Hepatic stellate cell (primary cell): ENCODE data around the gene KRTAP12-4.
"Not testable (repeated sequence)": the region's sequence is repeated elsewhere in the genome, so short reads cannot be mapped to it uniquely, and the experiment has no call there.

Experiments used
- DNase-seq: peaks from one replicate; pipeline ENCODE4 v3.0.0; 2011; ENCODE audit warnings: low spot score

KRTAP12-4 gene

DNA sequence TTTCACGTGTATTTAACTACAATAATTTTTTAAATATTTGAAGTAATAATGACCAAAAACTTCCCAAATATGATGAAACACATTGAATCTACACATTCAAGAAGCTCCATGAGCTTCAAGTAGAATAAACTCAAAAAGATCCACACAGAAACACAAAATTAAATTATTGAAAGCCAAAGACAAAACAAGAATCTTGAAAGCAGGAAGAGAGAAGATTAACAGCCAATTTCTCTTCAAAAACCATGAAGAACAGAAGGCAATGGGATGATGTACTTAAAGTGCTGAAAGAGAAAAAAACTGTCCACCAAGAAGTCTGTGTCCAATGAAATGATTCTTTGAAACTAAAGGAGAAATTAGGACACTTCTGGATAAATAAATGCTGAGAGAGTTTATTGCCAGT lies 22.4 kb downstream of the KRTAP12-4 start:
- no peak for DNase-seq

- no peak for DNase-seq
These were observed 24.0 kb downstream of the KRTAP12-4 start for GRCh38 chr21:44630440-44630839.

DNA sequence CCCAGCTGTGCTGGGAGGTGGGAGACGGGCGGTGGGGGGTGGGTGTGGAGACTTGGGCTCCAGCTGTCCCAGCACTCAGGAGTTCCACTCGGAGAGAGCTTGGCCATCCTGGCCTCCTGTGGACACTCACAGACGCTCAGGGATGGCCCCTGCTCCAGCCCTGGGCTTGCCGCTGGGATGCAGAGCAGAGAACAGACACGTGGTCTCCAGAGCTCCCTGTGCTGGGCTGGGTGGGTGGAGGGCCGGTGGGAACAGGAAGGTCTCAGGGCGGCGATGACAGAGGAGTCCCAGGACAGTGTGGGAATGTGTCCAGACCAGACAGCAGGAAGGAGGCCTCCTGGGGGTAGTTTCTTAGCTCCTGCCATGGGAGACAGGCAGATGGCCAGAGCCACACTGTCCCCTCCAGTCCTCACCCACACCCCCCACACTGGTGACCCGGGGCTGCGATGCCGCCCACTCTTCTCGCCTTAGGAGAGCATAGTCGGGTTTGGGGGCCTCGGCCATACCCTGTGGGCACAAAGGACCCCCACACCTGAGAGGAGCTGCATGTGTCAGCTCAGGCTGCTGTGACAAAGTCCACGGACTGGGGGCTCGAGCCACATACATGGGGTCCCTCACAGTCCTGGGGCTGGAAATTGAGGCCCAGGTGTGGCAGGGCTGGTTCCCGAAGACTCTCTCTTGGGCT lies 25.6 kb downstream of the KRTAP12-4 start:
- DNase-seq = no peak

DNA sequence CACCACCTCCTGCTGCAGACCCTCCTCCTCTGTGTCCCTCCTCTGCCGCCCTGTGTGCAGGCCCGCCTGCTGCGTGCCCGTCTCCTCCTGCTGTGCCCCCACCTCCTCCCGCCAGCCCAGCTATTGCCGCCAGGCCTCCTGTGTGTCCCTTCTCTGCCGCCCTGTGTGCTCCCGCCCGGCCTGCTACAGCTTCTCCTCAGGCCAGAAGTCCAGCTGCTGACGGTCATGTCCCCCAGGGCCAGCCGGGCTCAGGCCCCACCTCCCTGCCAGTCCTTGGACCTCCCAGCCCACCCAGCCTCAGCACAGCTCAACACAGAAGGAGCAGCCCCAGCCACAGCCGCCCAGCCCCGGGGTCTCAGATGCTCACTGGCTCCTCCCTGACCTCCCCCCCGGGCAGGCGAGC lies 26.6 kb downstream of the KRTAP12-4 start:
- not testable (repeated sequence) for DNase-seq

GRCh38 chr21:44627181-44627822 lies 27.2 kb downstream of the KRTAP12-4 start:
- not testable (repeated sequence) for DNase-seq

GRCh38 chr21:44626673-44627143 lies 27.8 kb downstream of the KRTAP12-4 start, which contains the start of gene KRTAP10-9:
KRTAP10-9 (plus strand) TSS chr21:44627093; CDS start chr21:44627172, 79 bp downstream.
- DNase-seq = no peak

GRCh38 chr21:44626262-44626661 lies 28.2 kb downstream of the KRTAP12-4 start:
- no peak for DNase-seq

GRCh38 chr21:44625756-44626155 lies 28.7 kb downstream of the KRTAP12-4 start:
- no peak for DNase-seq

DNA sequence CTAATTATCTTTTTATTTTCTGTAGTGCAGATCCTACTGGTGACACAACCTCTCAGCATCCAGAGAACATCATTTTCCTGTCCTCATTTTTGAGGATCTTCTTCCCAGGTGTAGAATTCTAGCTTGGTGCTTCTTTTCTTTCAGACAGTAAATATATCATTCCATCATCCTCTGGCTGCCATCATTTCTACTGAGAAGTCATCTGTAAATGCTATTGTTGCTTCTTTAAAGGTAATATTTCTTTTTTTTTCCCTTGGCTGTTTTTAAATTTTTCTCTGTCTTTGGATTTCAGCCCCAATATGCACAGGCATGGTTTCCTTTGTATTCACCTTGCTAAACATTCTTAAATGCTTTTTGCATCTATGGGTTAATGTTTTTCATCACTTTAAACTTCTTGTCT lies 30.9 kb downstream of the KRTAP12-4 start:
- no peak for DNase-seq

- DNase-seq = no peak
These were observed 34.6 kb downstream of the KRTAP12-4 start for GRCh38 chr21:44619886-44620285.

GRCh38 chr21:44618909-44619308 lies 35.5 kb downstream of the KRTAP12-4 start:
- no peak for DNase-seq

- DNase-seq = peak; percentile 14
These were observed 36.0 kb downstream of the KRTAP12-4 start for GRCh38 chr21:44618504-44618903.

DNA sequence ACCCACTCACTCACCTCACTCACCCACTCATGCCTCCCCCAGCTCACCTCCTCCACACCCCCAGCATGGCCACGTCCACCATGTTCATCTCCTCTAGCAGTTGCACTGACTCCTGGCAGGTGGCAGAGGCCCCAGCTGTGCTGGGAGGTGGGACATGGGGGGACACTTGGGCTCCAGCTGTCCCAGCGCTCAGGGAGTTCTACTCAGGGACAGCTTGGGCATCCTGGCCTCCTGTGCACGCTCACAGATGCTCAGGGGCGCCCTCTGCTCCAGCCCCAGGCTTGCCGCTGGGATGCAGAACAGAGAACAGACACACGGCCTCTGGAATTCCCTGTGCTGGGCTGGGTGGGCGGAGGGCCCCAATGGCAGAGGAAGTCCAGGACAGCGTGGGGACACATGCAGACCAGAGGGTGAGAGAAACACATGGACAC lies 37.4 kb downstream of the KRTAP12-4 start:
- DNase-seq = no peak

- DNase-seq = no peak
These were observed 37.9 kb downstream of the KRTAP12-4 start for GRCh38 chr21:44616591-44616926.

GRCh38 chr21:44615911-44616590 lies 38.4 kb downstream of the KRTAP12-4 start:
- no peak for DNase-seq

GRCh38 chr21:44615466-44615865 lies 39.0 kb downstream of the KRTAP12-4 start:
- DNase-seq = no peak

GRCh38 chr21:44614961-44615391 lies 39.5 kb downstream of the KRTAP12-4 start:
- no peak for DNase-seq

GRCh38 chr21:44614161-44614631 lies 40.3 kb downstream of the KRTAP12-4 start:
- DNase-seq = no peak

GRCh38 chr21:44613386-44614155 lies 40.9 kb downstream of the KRTAP12-4 start:
- DNase-seq = no peak

DNA sequence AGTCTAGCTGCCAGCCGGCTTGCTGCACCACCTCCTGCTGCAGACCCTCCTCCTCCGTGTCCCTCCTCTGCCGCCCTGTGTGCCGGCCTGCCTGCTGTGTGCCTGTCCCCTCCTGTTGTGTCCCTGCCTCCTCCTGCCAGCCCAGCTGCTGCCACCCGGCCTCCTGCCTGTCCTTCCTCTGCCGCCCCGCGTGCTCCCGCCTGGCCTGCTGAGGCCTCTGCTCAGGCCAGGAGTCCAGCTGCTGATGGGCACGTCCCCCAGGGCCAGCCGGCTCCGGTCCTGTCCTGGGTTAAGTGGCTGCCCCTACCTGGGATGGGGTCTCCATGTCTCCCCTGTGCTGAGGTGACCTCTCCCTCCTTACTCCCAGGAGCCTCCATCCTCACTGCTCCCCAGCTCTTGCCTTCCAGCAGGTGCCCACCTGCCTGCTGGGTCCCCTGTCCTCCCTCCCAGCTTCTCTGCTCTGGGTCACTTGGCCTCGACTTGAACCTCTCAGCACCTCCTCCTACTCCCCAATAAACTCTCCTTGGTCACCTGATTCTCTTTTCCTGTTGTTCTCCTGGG lies 41.7 kb downstream of the KRTAP12-4 start:
- DNase-seq = no peak

- DNase-seq = no peak
These were observed 42.4 kb downstream of the KRTAP12-4 start, which contains the start of gene KRTAP10-8 for GRCh38 chr21:44612029-44612486. KRTAP10-8 (plus strand) TSS chr21:44612079; CDS start chr21:44612101, 22 bp downstream.
